GM12878 (cell line): ENCODE data around the gene TTC8. TPM values are rescaled to one million over a fixed set of nuclear protein-coding genes. Genes with fewer than 3 reads are reported as not detected.

Experiments used
- ATAC-seq: fragments of 200-7000 bp; cut with Tn5 transposase; 3 replicates; pipeline ENCODE4 v1.9.1; 2020; ENCODE audit warnings: mild to moderate bottlenecking, moderate library complexity
- BruUV-seq: library from RNA; stranded (reverse); fragments of 400-500 nt; replicated peaks from 2 replicates; lab custom pipeline; 2021; lab: Mats Ljungman, UMichigan
- CTCF ChIA-PET: fragments of 300-600 bp; sonication (Branson Sonifier 250); formaldehyde crosslinking; extraction: SDS; loops from one replicate; lab custom pipeline; 2021; ENCODE audit warnings: inconsistent platforms; lab: Yijun Ruan, JAX
- POLR2A ChIA-PET: fragments of 350-600 bp; formaldehyde crosslinking; extraction: SDS; loops from one replicate; lab custom pipeline; 2021; ENCODE audit warnings: inconsistent platforms; lab: Charles Lee
- RAD21 ChIA-PET: fragments of 300-600 bp; sonication (Branson Sonifier 250); formaldehyde crosslinking; loops from one replicate; lab custom pipeline; 2023; ENCODE audit warnings: antibody characterized with exemption; ENCODE audit not compliant: unreplicated experiment; lab: Charles Lee
- SMC1A ChIA-PET: fragments of 300-600 bp; sonication (Branson Sonifier 250); formaldehyde crosslinking; loops from one replicate; lab custom pipeline; 2023; ENCODE audit not compliant: unreplicated experiment, uncharacterized antibody; lab: Charles Lee
- DNase-seq: peaks from one replicate; pipeline ENCODE4 v3.0.0-alpha.2; 2011; ENCODE audit warnings: low read depth, low spot score
- FAIRE-seq: peaks from 3 replicates; lab custom pipeline; 2011; peaks lifted over from hg19 to GRCh38; lab: Jason Lieb, UNC
- H2AFZ ChIP-seq: 2 replicates; pipeline ENCODE4 v1.6.0; 2011; ENCODE audit warnings: low read depth, low read length, control low read depth; ENCODE audit not compliant: control insufficient read depth
- H3K27ac ChIP-seq: 2 replicates; pipeline ENCODE4 v1.5.1; 2011; ENCODE audit warnings: control low read depth; ENCODE audit not compliant: control insufficient read depth, insufficient read depth
- H3K27me3 ChIP-seq, 2 experiments: replicated peaks in 1 of 2; 2 replicates each; pipeline versions ENCODE4 v1.6.0 to v1.6.1; 2011; ENCODE audit warnings: low read length in 1 of 2; ENCODE audit not compliant: control insufficient read depth in 2 of 2, insufficient read depth in 2 of 2
- H3K36me3 ChIP-seq, 2 experiments: 2 replicates each; pipeline ENCODE4 v1.5.1; 2011; ENCODE audit warnings: low read length in 1 of 2; ENCODE audit not compliant: control insufficient read depth in 2 of 2, insufficient read depth in 2 of 2
- H3K4me1 ChIP-seq: 2 replicates; pipeline ENCODE4 v1.6.1; 2011; ENCODE audit warnings: mild to moderate bottlenecking, low read length, moderate library complexity, mixed read lengths; ENCODE audit not compliant: control insufficient read depth, insufficient read depth
- H3K4me2 ChIP-seq: 2 replicates; pipeline ENCODE4 v1.6.0; 2011; ENCODE audit warnings: control low read depth; ENCODE audit not compliant: control insufficient read depth, insufficient read depth
- H3K4me3 ChIP-seq: fragments of 200-600 bp; sonication (generic); 2 replicates; pipeline ENCODE4 v1.5.1; 2016
- H3K79me2 ChIP-seq: 2 replicates; pipeline ENCODE4 v1.6.0; 2011; ENCODE audit warnings: low read length; ENCODE audit not compliant: control insufficient read depth, insufficient read depth
- H3K9ac ChIP-seq: 2 replicates; pipeline ENCODE4 v1.8.0; 2011; ENCODE audit warnings: low read length, control low read depth, mixed read lengths; ENCODE audit not compliant: control insufficient read depth, insufficient read depth
- H3K9me3 ChIP-seq: replicated peaks from 3 replicates; pipeline ENCODE4 v1.5.1; 2011; ENCODE audit warnings: mild to moderate bottlenecking, low read length; ENCODE audit not compliant: control insufficient read depth, insufficient read depth
- H4K20me1 ChIP-seq: 2 replicates; pipeline ENCODE4 v1.6.0; 2011; ENCODE audit not compliant: control insufficient read depth, insufficient read depth
- ASH2L ChIP-seq: fragments of 300-600, 200-600 bp; sonication (generic); IDR thresholded peaks from 2 replicates; pipeline ENCODE4 v1.6.1; 2017; ENCODE audit warnings: low read depth, mild to moderate bottlenecking, borderline replicate concordance
- E4F1 ChIP-seq: fragments of 450-650 bp; IDR thresholded peaks from 2 replicates; pipeline ENCODE4 v1.6.1; 2018; ENCODE audit warnings: borderline replicate concordance, mild to moderate bottlenecking; ENCODE audit not compliant: partially characterized antibody
- NRF1 ChIP-seq: conservative IDR thresholded peaks from 2 replicates; pipeline ENCODE4 v1.6.1; 2011; ENCODE audit warnings: mild to moderate bottlenecking, low read depth, low read length, improper control_type of control experiment
- PBX3 ChIP-seq: IDR thresholded peaks from 2 replicates; pipeline ENCODE4 v1.6.1; 2011; ENCODE audit warnings: mild to moderate bottlenecking, low read depth, low read length, moderate library complexity; ENCODE audit not compliant: insufficient replicate concordance
- RCOR1 ChIP-seq: conservative IDR thresholded peaks from 2 replicates; pipeline ENCODE4 v1.6.1; 2012; ENCODE audit warnings: low read depth, low read length, improper control_type of control experiment
- REST ChIP-seq: IDR thresholded peaks from 2 replicates; pipeline ENCODE4 v1.6.1; 2012; ENCODE audit warnings: mild to moderate bottlenecking, low read depth, low read length
- TCF3 ChIP-seq: IDR thresholded peaks from 2 replicates; pipeline ENCODE4 v1.6.1; 2012; ENCODE audit warnings: low read depth, mild to moderate bottlenecking, low read length, borderline replicate concordance; ENCODE audit not compliant: insufficient read depth
- ZNF274 ChIP-seq: IDR thresholded peaks from one replicate; pipeline ENCODE4 v1.8.0; 2011; ENCODE audit not compliant: insufficient read length, insufficient read depth
- WGBS: methylation state at CpG from one replicate; pipeline ENCODE4 v1.1.6; 2016; ENCODE audit warnings: low lambda C conversion rate; ENCODE audit not compliant: insufficient replicate concordance, insufficient coverage; ENCODE audit errors: missing lambda C conversion rate; 5-methylcytosine and 5-hydroxymethylcytosine counted together
- in situ Hi-C: fragments of 300-500 bp; cut with MboI; formaldehyde crosslinking; loops from 9 replicates; pipeline ENCODE4 v1.14.3; 2018; ENCODE audit warnings: mixed read lengths
- intact Hi-C: fragments of 100-400 bp; cut with micrococcal nuclease; formaldehyde crosslinking; loops from one replicate; pipeline ENCODE4 v1.14.2; 2022; ENCODE audit not compliant: unreplicated experiment
- polyA plus RNA-seq, 11 experiments: library from polyadenylated mRNA; depleted of rRNA in 4 of 11; unstranded in 6 of 11; stranded (reverse) in 5 of 11; fragments of >200 nt; fragmentation: Nextera tagmentation in 4 of 11; fragmentation: Illumina TruSeq in 1 of 11; extraction: Ambion mirVana in 4 of 11; extraction: Trizol in 1 of 11; gene quantifications; 1 replicate in 1 of 11; 2 replicates in 10 of 11; pipeline versions ENCODE4 v1.2.1 to v1.2.3, GENCODE V29; 2011 to 2016; ENCODE audit warnings: inconsistent platforms in 2 of 11, missing spikeins in 2 of 11, low read depth in 1 of 11
- total RNA-seq, 4 experiments: library from RNA; depleted of rRNA in 3 of 4; stranded (reverse); fragments of >200 nt in 3 of 4; fragmentation: Illumina TruSeq in 1 of 4; extraction: Trizol in 1 of 4; gene quantifications; 2 replicates each; pipeline versions ENCODE4 v1.2.1 to v1.2.3, GENCODE V29; 2013 to 2021
- TF ChIP-seq, protein P1 (sequence below): fragments of 450-650 bp; IDR thresholded peaks from 2 replicates; pipeline ENCODE4 v1.6.1; 2017; ENCODE audit warnings: mild to moderate bottlenecking
- TF ChIP-seq, protein P2 (sequence below): IDR thresholded peaks from 2 replicates; pipeline ENCODE4 v1.6.1; 2011; ENCODE audit warnings: borderline replicate concordance, low read depth, mild to moderate bottlenecking, moderate library complexity, low read length; ENCODE audit not compliant: insufficient read depth, poor library complexity, severe bottlenecking

The TTC8 gene
- total and polyA plus RNA-seq, 10 of the 15 experiments (the other 5 are each of a cell fraction or from before 2014, with no cell fraction given) = 1.5 to 4.6 (median 2.5) TPM

GRCh38 chr14:88786715-88787114 lies 37.7 kb upstream of the TTC8 start:
- H2AFZ ChIP-seq = no peak overlapping the region
- DNase-seq (no peak), FAIRE-seq (no peak), ATAC-seq (no peak)
- H4K20me1 ChIP-seq = no peaks in the 10 kb centered on the region
- peaks cover 4% of the 10 kb centered on the region; the same call in 2 of the 3 replicates for H3K9me3 ChIP-seq
- H3K4me2 ChIP-seq = no peak overlapping the region
- H3K9ac ChIP-seq = no peak overlapping the region
- H3K36me3 ChIP-seq = no peaks in the 10 kb centered on the region
- no TSS peak for BruUV-seq
- CTCF ChIA-PET = no interaction called here
- H3K27ac ChIP-seq = no peak overlapping the region
- SMC1A ChIA-PET = no interaction called here
- no peaks in the 10 kb centered on the region for H3K79me2 ChIP-seq
- H3K27me3 ChIP-seq = peaks cover 0 to 8% of the 10 kb centered on the region in 2 experiments; a peak in 2 of 4 replicates
- intact Hi-C loops (no loop called here), in situ Hi-C loops (no loop called here)
- H3K4me3 ChIP-seq = no peak overlapping the region
- WGBS = 45% methylated on average over 4 of the region's 4 CpGs
- H3K4me1 ChIP-seq = no peaks in the 10 kb centered on the region; the same call in 1 of the 2 replicates
- RAD21 ChIA-PET = no interaction called here
- POLR2A ChIA-PET = no interaction called here
- TF ChIP-seq REST = no peak
- TF ChIP-seq RCOR1 = no peak
- TF ChIP-seq, protein P1, sequence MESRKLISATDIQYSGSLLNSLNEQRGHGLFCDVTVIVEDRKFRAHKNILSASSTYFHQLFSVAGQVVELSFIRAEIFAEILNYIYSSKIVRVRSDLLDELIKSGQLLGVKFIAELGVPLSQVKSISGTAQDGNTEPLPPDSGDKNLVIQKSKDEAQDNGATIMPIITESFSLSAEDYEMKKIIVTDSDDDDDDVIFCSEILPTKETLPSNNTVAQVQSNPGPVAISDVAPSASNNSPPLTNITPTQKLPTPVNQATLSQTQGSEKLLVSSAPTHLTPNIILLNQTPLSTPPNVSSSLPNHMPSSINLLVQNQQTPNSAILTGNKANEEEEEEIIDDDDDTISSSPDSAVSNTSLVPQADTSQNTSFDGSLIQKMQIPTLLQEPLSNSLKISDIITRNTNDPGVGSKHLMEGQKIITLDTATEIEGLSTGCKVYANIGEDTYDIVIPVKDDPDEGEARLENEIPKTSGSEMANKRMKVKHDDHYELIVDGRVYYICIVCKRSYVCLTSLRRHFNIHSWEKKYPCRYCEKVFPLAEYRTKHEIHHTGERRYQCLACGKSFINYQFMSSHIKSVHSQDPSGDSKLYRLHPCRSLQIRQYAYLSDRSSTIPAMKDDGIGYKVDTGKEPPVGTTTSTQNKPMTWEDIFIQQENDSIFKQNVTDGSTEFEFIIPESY = no peak
- TF ChIP-seq PBX3 = no peak
- no peak for TF ChIP-seq NRF1
- TF ChIP-seq, protein P2, sequence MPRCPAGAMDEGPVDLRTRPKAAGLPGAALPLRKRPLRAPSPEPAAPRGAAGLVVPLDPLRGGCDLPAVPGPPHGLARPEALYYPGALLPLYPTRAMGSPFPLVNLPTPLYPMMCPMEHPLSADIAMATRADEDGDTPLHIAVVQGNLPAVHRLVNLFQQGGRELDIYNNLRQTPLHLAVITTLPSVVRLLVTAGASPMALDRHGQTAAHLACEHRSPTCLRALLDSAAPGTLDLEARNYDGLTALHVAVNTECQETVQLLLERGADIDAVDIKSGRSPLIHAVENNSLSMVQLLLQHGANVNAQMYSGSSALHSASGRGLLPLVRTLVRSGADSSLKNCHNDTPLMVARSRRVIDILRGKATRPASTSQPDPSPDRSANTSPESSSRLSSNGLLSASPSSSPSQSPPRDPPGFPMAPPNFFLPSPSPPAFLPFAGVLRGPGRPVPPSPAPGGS = no peak
- no peak for TF ChIP-seq ZNF274
- no peak for TF ChIP-seq E4F1
- no peak for TF ChIP-seq TCF3
- no peak for TF ChIP-seq ASH2L
